GM12891 (cell line): ENCODE data around the gene ALPG.
"Not testable (repeated sequence)": the region's sequence is repeated elsewhere in the genome, so short reads cannot be mapped to it uniquely, and the experiment has no call there.

Experiments used
- PAX5 ChIP-seq: IDR thresholded peaks from 2 replicates; pipeline ENCODE4 v1.6.1; 2011; ENCODE audit warnings: low read length, moderate library complexity, mild to moderate bottlenecking; ENCODE audit not compliant: insufficient read depth, severe bottlenecking
- POLR2AphosphoS5 ChIP-seq: IDR thresholded peaks from 2 replicates; pipeline ENCODE4 v1.6.1; 2011; ENCODE audit warnings: low read depth, low read length, control low read depth

DNA sequence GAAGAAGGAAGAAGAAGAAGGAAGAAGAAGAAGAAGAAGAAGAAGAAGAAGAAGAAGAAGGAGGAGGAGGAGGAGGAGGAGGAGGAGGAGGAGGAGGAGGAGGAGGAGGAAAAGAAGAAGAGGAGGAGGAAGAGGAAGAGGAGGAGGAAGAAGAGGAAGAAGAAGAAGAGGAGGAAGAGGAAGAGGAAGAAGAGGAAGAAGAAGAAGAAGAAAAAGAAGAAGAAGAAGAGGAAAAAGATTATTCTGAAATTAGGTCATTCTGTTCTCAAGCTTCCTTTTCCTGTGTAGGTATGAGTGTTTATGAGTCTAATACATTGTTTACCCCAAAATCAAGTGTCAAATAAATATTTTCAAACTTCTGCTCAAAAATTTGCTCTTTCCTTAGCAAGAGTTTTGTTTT lies 21.6 kb upstream of the ALPG start:
- TF ChIP-seq POLR2AphosphoS5, PAX5: not testable (repeated sequence)
